ENCODE results near the gene PDE6G. TPM values are rescaled to one million over a fixed set of nuclear protein-coding genes. Genes with fewer than 3 reads are reported as not detected.

The PDE6G gene
- total and polyA plus RNA-seq, 8 donors, result 0.85 to 2.6 (median 1.5) TPM; not detected in 4

GRCh38 chr17:81607431-81607830 is 48.9 kb downstream of the PDE6G start:
- DNase-seq, result no peak
- Histone ChIP-seq H3K27ac (no peak overlapping the region), H3K36me3 (peaks cover 84 to 97% (median 96%) of the 10 kb centered on the region in 4 donors), H3K9me3 (no peaks in the 10 kb centered on the region), H3K27me3 (no peaks in the 10 kb centered on the region), H3K4me3 (no peak overlapping the region), H3K4me1 (no peaks in the 10 kb centered on the region)
- TF ChIP-seq POLR2A (IDR thresholded peaks at IDR 0.05), result no peak
- WGBS, 5 donors, result 65 to 76% (median 75%) methylated on average over 6 of the region's 6 CpGs
- intact Hi-C loops (cut with DNase I; ENCODE audit: low total_unique reads), result no loop called here

- Histone ChIP-seq H3K27ac (no peak overlapping the region), H3K4me3 (no peak overlapping the region), H3K27me3 (no peaks in the 10 kb centered on the region), H3K36me3 (peaks cover 65 to 98% (median 95%) of the 10 kb centered on the region in 4 donors), H3K4me1 (peaks cover 0 to 22% (median 11%) of the 10 kb centered on the region in 4 donors), H3K9me3 (no peaks in the 10 kb centered on the region)
- no peak for DNase-seq
- 79 to 83% (median 80%) methylated on average over 11 of the region's 11 CpGs for WGBS, 5 donors
- TF ChIP-seq CTCF (IDR thresholded peaks at IDR 0.05) (no peak), EP300 (IDR thresholded peaks at IDR 0.05) (no peak), POLR2AphosphoS5 (IDR thresholded peaks at IDR 0.05) (no peak), POLR2A (IDR thresholded peaks at IDR 0.05) (no peak)
- intact Hi-C loops (cut with DNase I; ENCODE audit: low total_unique reads), result loop anchor here (5.0 kb wide), 1 partner anchor 347 kb away; no protein-coding TSS in a partner anchor
Measured at GRCh38 chr17:81603846-81604610, 52.3 kb downstream of the PDE6G start.

- peak in 4 of 7 experiments; percentile 58 to 80 (median 66) for TF ChIP-seq CTCF (IDR thresholded peaks at IDR 0.05)
- no peak for TF ChIP-seq EP300 (IDR thresholded peaks at IDR 0.05)
- TF ChIP-seq POLR2AphosphoS5 (IDR thresholded peaks at IDR 0.05), result peak in 1 of 3 donors; percentile 11
- no peak for TF ChIP-seq POLR2A (IDR thresholded peaks at IDR 0.05)
- peak; percentile 29 to 90 for DNase-seq
- WGBS, 5 donors, result 34 to 37% (median 37%) methylated on average over 9 of the region's 9 CpGs
- H3K4me1 ChIP-seq, result peaks cover 0 to 22% (median 11%) of the 10 kb centered on the region in 4 donors
- H3K36me3 ChIP-seq, result peaks cover 54 to 98% (median 95%) of the 10 kb centered on the region in 4 donors
- H3K4me3 ChIP-seq, result no peak overlapping the region
- no peaks in the 10 kb centered on the region for H3K27me3 ChIP-seq
- intact Hi-C loops (cut with DNase I; ENCODE audit: low total_unique reads), result loop anchor here (5.0 kb wide), 1 partner anchor 344 kb away; no protein-coding TSS in a partner anchor
- H3K27ac ChIP-seq, result no peak overlapping the region
- H3K9me3 ChIP-seq, result no peaks in the 10 kb centered on the region
Measured at GRCh38 chr17:81601525-81602120, 54.7 kb downstream of the PDE6G start.

Small RNA genes within 50 kb of the gene (small RNA-seq; reads per million reads assigned to genes)
- 0 to 0.20 (median 0) reads per million in 4 donors for gene MIR6786

Other genes with a start within 250 kb of the PDE6G start
- 1,000 to 10,000 TPM in 4 of 5 donors, 100 to 1,000 TPM in 1; 978 to 2,952 (median 1,777) TPM for gene ACTG1, start 143.7 kb downstream of the PDE6G start, total RNA-seq
- gene ACTG1, start 143.7 kb downstream of the PDE6G start, polyA plus RNA-seq, result 1,000 to 10,000 TPM; 1,866 to 2,457 (median 2,070) TPM
- gene FSCN2, start 128.2 kb downstream of the PDE6G start, total RNA-seq, result 10 to 100 TPM in 1 of 5 donors, 1 to 10 TPM in 3, not detected in 1; 2.8 to 21.7 (median 6.2) TPM
- 1 to 10 TPM in 2 of 3 donors, under 1 TPM in 1; 0.90 to 2.7 (median 2.1) TPM for gene FSCN2, start 128.2 kb downstream of the PDE6G start, polyA plus RNA-seq
- gene FAAP100, start 104.2 kb downstream of the PDE6G start, total RNA-seq, result 100 to 1,000 TPM in 1 of 5 donors, 10 to 100 TPM in 4; 11.9 to 130 (median 51.8) TPM
- gene FAAP100, start 104.2 kb downstream of the PDE6G start, polyA plus RNA-seq, result 10 to 100 TPM; 12.2 to 17.1 (median 17.0) TPM
- 100 to 1,000 TPM in 3 of 5 donors, 10 to 100 TPM in 2; 53.3 to 284 (median 103) TPM for gene NPLOC4, start 19.4 kb downstream of the PDE6G start, total RNA-seq
- 10 to 100 TPM; 24.0 to 25.3 (median 24.4) TPM for gene NPLOC4, start 19.4 kb downstream of the PDE6G start, polyA plus RNA-seq
- not detected for gene TSPAN10, start 19.3 kb downstream of the PDE6G start, total RNA-seq
- 1 to 10 TPM; 1.1 to 1.5 (median 1.2) TPM for gene TSPAN10, start 19.3 kb downstream of the PDE6G start, polyA plus RNA-seq
- 100 to 1,000 TPM in 2 of 5 donors, 10 to 100 TPM in 1, 1 to 10 TPM in 1, not detected in 1; 9.9 to 112 (median 61.2) TPM for gene OXLD1, start 10.1 kb upstream of the PDE6G start, total RNA-seq
- 10 to 100 TPM; 59.6 to 82.2 (median 64.5) TPM for gene OXLD1, start 10.1 kb upstream of the PDE6G start, polyA plus RNA-seq
- 100 to 1,000 TPM in 1 of 5 donors, 10 to 100 TPM in 1, 1 to 10 TPM in 2, under 1 TPM in 1; 0.58 to 279 (median 9.4) TPM for gene CCDC137, start 10.2 kb upstream of the PDE6G start, total RNA-seq
- gene CCDC137, start 10.2 kb upstream of the PDE6G start, polyA plus RNA-seq, result 10 to 100 TPM; 18.2 to 26.0 (median 23.3) TPM
- 100 to 1,000 TPM in 1 of 5 donors, 10 to 100 TPM in 3, 1 to 10 TPM in 1; 8.1 to 109 (median 25.7) TPM for gene ARL16, start 27.3 kb upstream of the PDE6G start, total RNA-seq
- 10 to 100 TPM; 43.5 to 67.1 (median 55.6) TPM for gene ARL16, start 27.3 kb upstream of the PDE6G start, polyA plus RNA-seq
- 100 to 1,000 TPM in 4 of 5 donors, 10 to 100 TPM in 1; 52.0 to 275 (median 142) TPM for gene HGS, start 27.5 kb upstream of the PDE6G start, total RNA-seq
- gene HGS, start 27.5 kb upstream of the PDE6G start, polyA plus RNA-seq, result 100 to 1,000 TPM in 2 of 3 donors, 10 to 100 TPM in 1; 86.1 to 138 (median 105) TPM
- 100 to 1,000 TPM in 1 of 5 donors, 10 to 100 TPM in 3, 1 to 10 TPM in 1; 3.5 to 146 (median 47.8) TPM for gene MRPL12, start 46.8 kb upstream of the PDE6G start, total RNA-seq
- 100 to 1,000 TPM in 2 of 3 donors, 10 to 100 TPM in 1; 90.6 to 178 (median 158) TPM for gene MRPL12, start 46.8 kb upstream of the PDE6G start, polyA plus RNA-seq
- gene SLC25A10, start 55.7 kb upstream of the PDE6G start, total RNA-seq, result 10 to 100 TPM in 3 of 5 donors, 1 to 10 TPM in 2; 3.5 to 55.6 (median 17.6) TPM
- gene SLC25A10, start 55.7 kb upstream of the PDE6G start, polyA plus RNA-seq, result 10 to 100 TPM; 33.2 to 40.7 (median 34.1) TPM
- under 1 TPM in 1 of 5 donors, not detected in 4; 0.55 TPM for gene GCGR, start 147.6 kb upstream of the PDE6G start, total RNA-seq
- under 1 TPM in 1 of 3 donors, not detected in 2; 0.38 TPM for gene GCGR, start 147.6 kb upstream of the PDE6G start, polyA plus RNA-seq
- gene MCRIP1, start 176.7 kb upstream of the PDE6G start, total RNA-seq, result 100 to 1,000 TPM in 1 of 5 donors, 10 to 100 TPM in 4; 23.7 to 150 (median 51.0) TPM
- gene MCRIP1, start 176.7 kb upstream of the PDE6G start, polyA plus RNA-seq, result 100 to 1,000 TPM; 104 to 144 (median 114) TPM
- gene PPP1R27, start 178.5 kb upstream of the PDE6G start, total RNA-seq, result not detected
- 1 to 10 TPM in 1 of 3 donors, under 1 TPM in 1, not detected in 1; 0.58 to 2.0 TPM for gene PPP1R27, start 178.5 kb upstream of the PDE6G start, polyA plus RNA-seq
- 1,000 to 10,000 TPM in 2 of 5 donors, 100 to 1,000 TPM in 3; 401 to 1,308 (median 815) TPM for gene P4HB, start 204.0 kb upstream of the PDE6G start, total RNA-seq
- 100 to 1,000 TPM; 426 to 709 (median 528) TPM for gene P4HB, start 204.0 kb upstream of the PDE6G start, polyA plus RNA-seq
- gene ARHGDIA, start 214.8 kb upstream of the PDE6G start, total RNA-seq, result 100 to 1,000 TPM in 3 of 5 donors, 10 to 100 TPM in 2; 57.1 to 435 (median 117) TPM
- 100 to 1,000 TPM; 154 to 240 (median 212) TPM for gene ARHGDIA, start 214.8 kb upstream of the PDE6G start, polyA plus RNA-seq
- 100 to 1,000 TPM in 2 of 5 donors, 10 to 100 TPM in 2, 1 to 10 TPM in 1; 5.8 to 224 (median 90.1) TPM for gene ALYREF, start 235.0 kb upstream of the PDE6G start, total RNA-seq
- gene ALYREF, start 235.0 kb upstream of the PDE6G start, polyA plus RNA-seq, result 10 to 100 TPM; 33.6 to 42.3 (median 36.8) TPM
- gene ANAPC11, start 235.2 kb upstream of the PDE6G start, total RNA-seq, result 100 to 1,000 TPM in 3 of 5 donors, 10 to 100 TPM in 2; 49.8 to 141 (median 108) TPM
- gene ANAPC11, start 235.2 kb upstream of the PDE6G start, polyA plus RNA-seq, result 100 to 1,000 TPM; 231 to 276 (median 257) TPM
- gene NPB, start 245.7 kb upstream of the PDE6G start, total RNA-seq, result 1 to 10 TPM in 2 of 5 donors, not detected in 3; 1.4 to 2.0 TPM
- gene NPB, start 245.7 kb upstream of the PDE6G start, polyA plus RNA-seq, result under 1 TPM in 2 of 3 donors, not detected in 1; 0.83 to 0.93 TPM